Measurements from ENCODE around the gene C11orf16. TPM values are rescaled to one million over a fixed set of nuclear protein-coding genes. Genes with fewer than 3 reads are reported as not detected.

Gene C11orf16
- polyA plus RNA-seq, 1 of the 3 experiments (the other 2 are of a cell fraction) = not detected

DNA sequence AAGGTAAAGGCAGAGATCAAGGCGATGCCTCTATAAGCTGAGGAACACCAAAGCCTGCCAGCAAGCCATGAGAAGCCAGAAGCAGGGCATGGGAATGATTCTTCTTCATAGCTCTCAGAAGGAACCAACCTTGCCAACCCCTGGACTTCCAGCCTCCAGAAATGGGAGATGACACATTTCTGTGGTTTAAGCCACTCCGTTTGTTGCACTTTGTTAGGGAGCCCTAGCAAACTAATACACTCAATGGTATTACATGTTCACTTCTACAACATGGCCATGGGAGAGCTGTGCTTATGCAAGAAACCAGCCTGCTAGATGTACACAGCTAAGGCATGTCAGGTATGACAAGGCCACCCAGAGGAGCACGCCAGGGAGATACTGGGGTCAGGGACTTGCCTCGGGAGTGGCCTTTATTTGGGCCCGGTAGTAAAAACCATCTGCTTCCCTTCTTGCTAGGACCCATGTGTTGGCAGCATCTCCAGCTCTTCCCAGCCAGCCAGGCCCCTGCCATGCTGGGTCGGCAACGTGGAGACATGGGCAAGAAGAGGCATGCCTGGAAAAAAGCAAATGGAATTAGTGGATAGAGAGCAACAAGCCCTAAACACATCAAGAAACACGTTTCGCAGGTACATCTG lies 3.6 kb downstream of the C11orf16 start:
- Histone ChIP-seq H4K20me1 (ENCODE audit: insufficient read depth) (no peaks in the 10 kb centered on the region), H3K9me3 (no peaks in the 10 kb centered on the region), H3K27me3 (ENCODE audit: insufficient read depth) (no peaks in the 10 kb centered on the region), H3K4me3 (ENCODE audit: low read depth in 2 of 2, low read length in 1 of 2) (no peak overlapping the region), H3K79me2 (ENCODE audit: insufficient read depth) (no peaks in the 10 kb centered on the region), H3K9ac (no peak overlapping the region), H3K27ac (ENCODE audit: low read depth in 2 of 2, low read length in 1 of 2) (no peak overlapping the region), H3K4me2 (no peak overlapping the region), H3K4me1 (ENCODE audit: control insufficient read depth in 1 of 2, insufficient read depth in 2 of 2, low read depth in 1 of 2, low read length in 1 of 2) (no peaks in the 10 kb centered on the region), H3F3A (replicated peaks; ENCODE audit: insufficient read depth) (no peaks in the 10 kb centered on the region), H3K36me3 (replicated peaks in 1 of 2; ENCODE audit: control insufficient read depth in 1 of 2, insufficient read depth in 2 of 2, low read length in 1 of 2) (peaks cover 0 to 4% of the 10 kb centered on the region in 2 experiments), H2AFZ (ENCODE audit: low read depth) (no peak overlapping the region), H3K9me2 (no peaks in the 10 kb centered on the region)
- DNase-seq = no peak
- ChIA-PET POLR2A (no interaction called here), CTCF (no interaction called here)
- 90% methylated on average over 8 of the region's 9 CpGs for WGBS (ENCODE audit: low lambda C conversion rate)
- TF ChIP-seq POLR2AphosphoS5 (IDR thresholded peaks at IDR 0.05; ENCODE audit: low read depth, low read length) (no peak), TAF1 (IDR thresholded peaks at IDR 0.05; ENCODE audit: borderline replicate concordance, low read depth, low read length) (no peak), EP300 (IDR thresholded peaks at IDR 0.05; ENCODE audit: borderline replicate concordance in 1 of 2, low read depth in 1 of 2, low read length in 1 of 2) (no peak), SMC3 (IDR thresholded peaks at IDR 0.05; ENCODE audit: low read depth, low read length) (no peak), RCOR1 (IDR thresholded peaks at IDR 0.05; ENCODE audit: low read length) (no peak), RXRA (IDR thresholded peaks at IDR 0.05; ENCODE audit: borderline replicate concordance, low read depth) (no peak), NFIC (IDR thresholded peaks at IDR 0.05; ENCODE audit: borderline replicate concordance) (no peak), RAD21 (IDR thresholded peaks at IDR 0.05; ENCODE audit: low read length) (no peak), JUND (IDR thresholded peaks at IDR 0.05) (no peak)
- TF ChIP-seq, protein P1, sequence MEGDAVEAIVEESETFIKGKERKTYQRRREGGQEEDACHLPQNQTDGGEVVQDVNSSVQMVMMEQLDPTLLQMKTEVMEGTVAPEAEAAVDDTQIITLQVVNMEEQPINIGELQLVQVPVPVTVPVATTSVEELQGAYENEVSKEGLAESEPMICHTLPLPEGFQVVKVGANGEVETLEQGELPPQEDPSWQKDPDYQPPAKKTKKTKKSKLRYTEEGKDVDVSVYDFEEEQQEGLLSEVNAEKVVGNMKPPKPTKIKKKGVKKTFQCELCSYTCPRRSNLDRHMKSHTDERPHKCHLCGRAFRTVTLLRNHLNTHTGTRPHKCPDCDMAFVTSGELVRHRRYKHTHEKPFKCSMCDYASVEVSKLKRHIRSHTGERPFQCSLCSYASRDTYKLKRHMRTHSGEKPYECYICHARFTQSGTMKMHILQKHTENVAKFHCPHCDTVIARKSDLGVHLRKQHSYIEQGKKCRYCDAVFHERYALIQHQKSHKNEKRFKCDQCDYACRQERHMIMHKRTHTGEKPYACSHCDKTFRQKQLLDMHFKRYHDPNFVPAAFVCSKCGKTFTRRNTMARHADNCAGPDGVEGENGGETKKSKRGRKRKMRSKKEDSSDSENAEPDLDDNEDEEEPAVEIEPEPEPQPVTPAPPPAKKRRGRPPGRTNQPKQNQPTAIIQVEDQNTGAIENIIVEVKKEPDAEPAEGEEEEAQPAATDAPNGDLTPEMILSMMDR (IDR thresholded peaks at IDR 0.05) = no peak

DNA sequence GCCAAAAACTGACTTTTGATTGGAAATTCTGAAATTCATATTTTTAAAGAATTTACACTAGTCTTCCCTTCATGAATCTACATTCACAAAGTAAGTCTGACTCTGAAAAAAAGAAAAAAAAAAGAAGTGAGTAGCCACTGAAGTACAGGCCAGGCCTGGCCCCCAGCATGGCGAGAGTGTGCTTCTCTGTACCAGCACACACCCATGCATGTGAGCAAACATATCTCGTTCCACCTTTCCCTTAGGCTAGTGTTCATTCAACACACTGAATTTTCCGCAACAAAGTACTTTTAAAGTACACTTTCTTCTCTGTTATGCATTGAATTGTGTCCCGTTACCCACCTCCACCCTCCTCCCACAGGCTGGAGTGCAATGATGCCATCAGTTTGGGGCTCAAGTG lies 4.5 kb downstream of the C11orf16 start:
- no peaks in the 10 kb centered on the region for H3K9me2 ChIP-seq
- H3K36me3 ChIP-seq (replicated peaks in 1 of 2; ENCODE audit: control insufficient read depth in 1 of 2, insufficient read depth in 2 of 2, low read length in 1 of 2) = peaks cover 0 to 6% of the 10 kb centered on the region in 2 experiments
- ChIA-PET POLR2A (no interaction called here), CTCF (interaction anchor here (0.6 to 0.7 kb wide), 2 partner anchors 88 to 210 kb away, joined by 3 read pairs; no protein-coding TSS in a partner anchor)
- no peak overlapping the region for H3K9ac ChIP-seq
- H4K20me1 ChIP-seq (ENCODE audit: insufficient read depth) = no peaks in the 10 kb centered on the region
- 90% methylated on average over 4 of the region's 4 CpGs for WGBS (ENCODE audit: low lambda C conversion rate)
- no peak for DNase-seq
- H3K4me2 ChIP-seq = no peak overlapping the region
- no peak overlapping the region for H2AFZ ChIP-seq (ENCODE audit: low read depth)
- no peak overlapping the region for H3K27ac ChIP-seq (ENCODE audit: low read depth in 2 of 2, low read length in 1 of 2)
- no peak overlapping the region for H3K4me3 ChIP-seq (ENCODE audit: low read depth in 2 of 2, low read length in 1 of 2)
- no peaks in the 10 kb centered on the region for H3K9me3 ChIP-seq
- no peaks in the 10 kb centered on the region for H3K79me2 ChIP-seq (ENCODE audit: insufficient read depth)
- H3K4me1 ChIP-seq (ENCODE audit: control insufficient read depth in 1 of 2, insufficient read depth in 2 of 2, low read depth in 1 of 2, low read length in 1 of 2) = no peaks in the 10 kb centered on the region
- no peaks in the 10 kb centered on the region for H3F3A ChIP-seq (replicated peaks; ENCODE audit: insufficient read depth)
- no peaks in the 10 kb centered on the region for H3K27me3 ChIP-seq (ENCODE audit: insufficient read depth)
- no peak for TF ChIP-seq FOXJ3 (CRISPR knock-in tag; IDR thresholded peaks at IDR 0.05)
- TF ChIP-seq, protein P2, sequence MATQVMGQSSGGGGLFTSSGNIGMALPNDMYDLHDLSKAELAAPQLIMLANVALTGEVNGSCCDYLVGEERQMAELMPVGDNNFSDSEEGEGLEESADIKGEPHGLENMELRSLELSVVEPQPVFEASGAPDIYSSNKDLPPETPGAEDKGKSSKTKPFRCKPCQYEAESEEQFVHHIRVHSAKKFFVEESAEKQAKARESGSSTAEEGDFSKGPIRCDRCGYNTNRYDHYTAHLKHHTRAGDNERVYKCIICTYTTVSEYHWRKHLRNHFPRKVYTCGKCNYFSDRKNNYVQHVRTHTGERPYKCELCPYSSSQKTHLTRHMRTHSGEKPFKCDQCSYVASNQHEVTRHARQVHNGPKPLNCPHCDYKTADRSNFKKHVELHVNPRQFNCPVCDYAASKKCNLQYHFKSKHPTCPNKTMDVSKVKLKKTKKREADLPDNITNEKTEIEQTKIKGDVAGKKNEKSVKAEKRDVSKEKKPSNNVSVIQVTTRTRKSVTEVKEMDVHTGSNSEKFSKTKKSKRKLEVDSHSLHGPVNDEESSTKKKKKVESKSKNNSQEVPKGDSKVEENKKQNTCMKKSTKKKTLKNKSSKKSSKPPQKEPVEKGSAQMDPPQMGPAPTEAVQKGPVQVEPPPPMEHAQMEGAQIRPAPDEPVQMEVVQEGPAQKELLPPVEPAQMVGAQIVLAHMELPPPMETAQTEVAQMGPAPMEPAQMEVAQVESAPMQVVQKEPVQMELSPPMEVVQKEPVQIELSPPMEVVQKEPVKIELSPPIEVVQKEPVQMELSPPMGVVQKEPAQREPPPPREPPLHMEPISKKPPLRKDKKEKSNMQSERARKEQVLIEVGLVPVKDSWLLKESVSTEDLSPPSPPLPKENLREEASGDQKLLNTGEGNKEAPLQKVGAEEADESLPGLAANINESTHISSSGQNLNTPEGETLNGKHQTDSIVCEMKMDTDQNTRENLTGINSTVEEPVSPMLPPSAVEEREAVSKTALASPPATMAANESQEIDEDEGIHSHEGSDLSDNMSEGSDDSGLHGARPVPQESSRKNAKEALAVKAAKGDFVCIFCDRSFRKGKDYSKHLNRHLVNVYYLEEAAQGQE (IDR thresholded peaks at IDR 0.05; ENCODE audit: low read depth, low read length) = no peak
- TF ChIP-seq CHD2 (IDR thresholded peaks at IDR 0.05; ENCODE audit: low read length, partially characterized antibody) = no peak
- no peak for TF ChIP-seq ELF1 (IDR thresholded peaks at IDR 0.05)
- TF ChIP-seq NRF1 (IDR thresholded peaks at IDR 0.05; ENCODE audit: low read depth, low read length) = no peak
- no peak for TF ChIP-seq SIN3A (IDR thresholded peaks at IDR 0.05; ENCODE audit: borderline replicate concordance, low read depth, low read length)
- no peak for TF ChIP-seq RXRA (IDR thresholded peaks at IDR 0.05; ENCODE audit: borderline replicate concordance, low read depth)
- TF ChIP-seq, protein P3, sequence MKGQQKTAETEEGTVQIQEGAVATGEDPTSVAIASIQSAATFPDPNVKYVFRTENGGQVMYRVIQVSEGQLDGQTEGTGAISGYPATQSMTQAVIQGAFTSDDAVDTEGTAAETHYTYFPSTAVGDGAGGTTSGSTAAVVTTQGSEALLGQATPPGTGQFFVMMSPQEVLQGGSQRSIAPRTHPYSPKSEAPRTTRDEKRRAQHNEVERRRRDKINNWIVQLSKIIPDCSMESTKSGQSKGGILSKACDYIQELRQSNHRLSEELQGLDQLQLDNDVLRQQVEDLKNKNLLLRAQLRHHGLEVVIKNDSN (IDR thresholded peaks at IDR 0.05; ENCODE audit: borderline replicate concordance, low read depth) = no peak
- no peak for TF ChIP-seq TCF12 (IDR thresholded peaks at IDR 0.05)
- no peak for TF ChIP-seq EP300 (IDR thresholded peaks at IDR 0.05; ENCODE audit: borderline replicate concordance in 1 of 2, low read depth in 1 of 2, low read length in 1 of 2)
- TF ChIP-seq, protein P4, sequence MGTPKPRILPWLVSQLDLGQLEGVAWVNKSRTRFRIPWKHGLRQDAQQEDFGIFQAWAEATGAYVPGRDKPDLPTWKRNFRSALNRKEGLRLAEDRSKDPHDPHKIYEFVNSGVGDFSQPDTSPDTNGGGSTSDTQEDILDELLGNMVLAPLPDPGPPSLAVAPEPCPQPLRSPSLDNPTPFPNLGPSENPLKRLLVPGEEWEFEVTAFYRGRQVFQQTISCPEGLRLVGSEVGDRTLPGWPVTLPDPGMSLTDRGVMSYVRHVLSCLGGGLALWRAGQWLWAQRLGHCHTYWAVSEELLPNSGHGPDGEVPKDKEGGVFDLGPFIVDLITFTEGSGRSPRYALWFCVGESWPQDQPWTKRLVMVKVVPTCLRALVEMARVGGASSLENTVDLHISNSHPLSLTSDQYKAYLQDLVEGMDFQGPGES (IDR thresholded peaks at IDR 0.05; ENCODE audit: low read depth, low read length) = no peak
- TF ChIP-seq RCOR1 (IDR thresholded peaks at IDR 0.05; ENCODE audit: low read length) = no peak
- TF ChIP-seq GATA2 (CRISPR knock-in tag; IDR thresholded peaks at IDR 0.05) = no peak
- TF ChIP-seq SMC3 (IDR thresholded peaks at IDR 0.05; ENCODE audit: low read depth, low read length) = no peak
